Activated T-helper 2 cell treated with anti-CD3 and anti-CD28 coated beads, Interferon-gamma antibody, Interleukin-2, Interleukin-4, amounts not matched to agents 10 μg/mL and 5 μg/mL and 100 μg/mL, durations not matched to agents 14 hours and 24 hours and 36 hours (primary cell): Measurements from ENCODE around the gene MYBBP1A. TPM values are rescaled to one million over a fixed set of nuclear protein-coding genes. Genes with fewer than 3 reads are reported as not detected.
"Not testable (repeated sequence)": the region's sequence is repeated elsewhere in the genome, so short reads cannot be mapped to it uniquely, and the experiment has no call there.

ENCODE experiments used
- DNase-seq: peaks from one replicate; pipeline ENCODE4 v3.0.0; 2021; ENCODE audit warnings: low spot score
- H3K27ac Mint-ChIP-seq: one replicate; pipeline ENCODE4 v1.8.0; 2021; ENCODE audit warnings: mixed read lengths
- H3K27me3 Mint-ChIP-seq: one replicate; pipeline ENCODE4 v1.8.0; 2021; ENCODE audit warnings: low read depth, mixed read lengths
- H3K36me3 Mint-ChIP-seq: one replicate; pipeline ENCODE4 v1.8.0; 2021; ENCODE audit warnings: low read depth, mixed read lengths
- H3K4me1 Mint-ChIP-seq: one replicate; pipeline ENCODE4 v1.8.0; 2021; ENCODE audit warnings: low read depth, mixed read lengths
- H3K4me3 Mint-ChIP-seq: one replicate; pipeline ENCODE4 v1.8.0; 2021; ENCODE audit warnings: low read depth, mild to moderate bottlenecking, moderate library complexity, mixed read lengths
- H3K9me3 Mint-ChIP-seq: one replicate; pipeline ENCODE4 v1.8.0; 2021; ENCODE audit warnings: mixed read lengths
- intact Hi-C: fragments of 100-400 bp; cut with micrococcal nuclease; formaldehyde crosslinking; loops from one replicate; pipeline ENCODE4 v1.15.1; 2023
- total RNA-seq: library from RNA; stranded (reverse); gene quantifications from 2 replicates; pipeline ENCODE4 v1.2.3, GENCODE V29; 2022

Gene MYBBP1A
- total RNA-seq, 1 donor from 2014 or later: 137 TPM

- Mint-ChIP-seq H3K27ac (no peak overlapping the region), H3K4me3 (no peak overlapping the region)
These were observed 39.9 kb upstream of the MYBBP1A start for GRCh38 chr17:4594931-4595684.

GRCh38 chr17:4594406-4594805 lies 39.2 kb upstream of the MYBBP1A start:
- Mint-ChIP-seq H3K36me3 (no peaks in the 10 kb centered on the region), H3K27ac (no peak overlapping the region), H3K4me1 (peaks cover 2% of the 10 kb centered on the region), H3K9me3 (no peaks in the 10 kb centered on the region), H3K27me3 (peaks cover 3% of the 10 kb centered on the region), H3K4me3 (no peak overlapping the region)
- DNase-seq: no peak
- intact Hi-C loops: no loop called here

More at GRCh38 chr17:4594931-4595684, 39.9 kb upstream of the MYBBP1A start:
- Mint-ChIP-seq H3K4me1 (peaks cover 2% of the 10 kb centered on the region), H3K9me3 (no peaks in the 10 kb centered on the region), H3K27me3 (peaks cover 3% of the 10 kb centered on the region), H3K36me3 (no peaks in the 10 kb centered on the region)
- DNase-seq: peak; percentile 33
- intact Hi-C loops: no loop called here

GRCh38 chr17:4593021-4593421 lies 37.8 kb upstream of the MYBBP1A start:
- Mint-ChIP-seq H3K27me3 (peaks cover 3% of the 10 kb centered on the region), H3K36me3 (no peaks in the 10 kb centered on the region), H3K27ac (no peak overlapping the region), H3K4me3 (no peak overlapping the region), H3K4me1 (peaks cover 2% of the 10 kb centered on the region), H3K9me3 (no peaks in the 10 kb centered on the region)
- DNase-seq: no peak
- intact Hi-C loops: no loop called here

DNA sequence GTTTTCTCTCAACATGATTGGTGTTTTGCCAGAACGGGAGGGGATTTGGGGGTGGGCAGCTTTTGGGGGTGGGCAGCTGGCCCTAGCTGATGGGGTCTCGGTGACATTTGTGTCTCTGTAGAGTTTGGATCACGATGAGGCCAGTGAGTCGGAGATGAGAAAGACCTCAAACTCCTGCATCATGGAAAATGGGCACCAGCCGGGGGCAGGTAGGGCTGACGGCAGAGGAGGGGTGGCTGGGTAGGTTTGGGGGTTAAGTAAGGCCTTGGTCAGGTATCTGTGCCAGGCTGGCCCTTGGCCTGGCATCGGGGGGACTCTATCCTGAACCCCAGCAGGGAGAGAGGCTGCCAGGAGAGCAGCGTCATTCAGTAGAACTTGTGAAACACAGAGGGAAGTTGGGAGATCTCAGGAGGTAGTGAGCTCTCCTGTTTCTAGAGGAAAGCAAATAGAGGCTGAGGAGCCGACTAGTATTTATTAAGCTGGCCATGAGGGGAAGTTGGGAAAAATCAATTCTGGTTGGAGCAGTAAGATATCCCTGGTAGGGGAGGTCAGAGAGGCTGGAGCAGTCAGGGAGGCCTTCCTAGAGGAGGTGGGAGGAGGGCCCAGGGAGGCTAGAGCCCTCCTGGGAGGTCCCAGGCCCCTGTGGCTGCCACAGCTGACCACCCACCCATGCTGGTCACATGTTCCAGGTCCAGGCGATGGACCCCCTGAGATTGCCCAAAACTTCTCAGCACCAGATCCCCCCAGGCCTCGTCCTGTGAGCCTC lies 37.2 kb upstream of the MYBBP1A start:
- no peak for DNase-seq
- intact Hi-C loops: no loop called here
- peaks cover 2% of the 10 kb centered on the region for H3K4me1 Mint-ChIP-seq
- no peaks in the 10 kb centered on the region for H3K36me3 Mint-ChIP-seq
- no peak overlapping the region for H3K4me3 Mint-ChIP-seq
- no peaks in the 10 kb centered on the region for H3K9me3 Mint-ChIP-seq
- peaks cover 3% of the 10 kb centered on the region for H3K27me3 Mint-ChIP-seq
- H3K27ac Mint-ChIP-seq: no peak overlapping the region

DNA sequence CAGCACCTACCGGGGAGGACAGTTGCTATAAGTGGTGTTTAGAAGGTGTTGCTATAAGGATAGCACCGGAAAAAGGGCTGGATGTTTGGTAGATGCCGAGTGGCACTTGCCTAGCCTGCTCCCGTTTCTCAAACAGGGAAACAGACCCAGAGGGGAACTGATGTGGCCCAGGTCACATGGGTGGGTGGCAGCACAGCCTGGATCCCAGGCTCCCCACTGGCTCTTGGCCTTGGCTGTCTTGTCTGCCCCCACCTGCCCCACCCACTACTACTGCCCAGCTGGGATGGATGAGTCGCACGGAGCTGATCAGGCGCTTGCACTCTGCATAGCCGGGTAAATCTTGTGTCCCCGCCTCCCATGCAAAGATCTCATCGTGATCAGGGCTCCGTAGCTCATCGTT lies 36.3 kb upstream of the MYBBP1A start:
- no peaks in the 10 kb centered on the region for H3K9me3 Mint-ChIP-seq
- no peak overlapping the region for H3K27ac Mint-ChIP-seq
- H3K4me3 Mint-ChIP-seq: no peak overlapping the region
- H3K36me3 Mint-ChIP-seq: no peaks in the 10 kb centered on the region
- H3K27me3 Mint-ChIP-seq: peaks cover 7% of the 10 kb centered on the region
- intact Hi-C loops: no loop called here
- DNase-seq: no peak
- peaks cover 2% of the 10 kb centered on the region for H3K4me1 Mint-ChIP-seq

GRCh38 chr17:4590981-4591453 lies 35.8 kb upstream of the MYBBP1A start:
- H3K27ac Mint-ChIP-seq: no peak overlapping the region
- intact Hi-C loops: no loop called here
- no peaks in the 10 kb centered on the region for H3K9me3 Mint-ChIP-seq
- H3K36me3 Mint-ChIP-seq: no peaks in the 10 kb centered on the region
- no peak overlapping the region for H3K4me3 Mint-ChIP-seq
- peaks cover 12% of the 10 kb centered on the region for H3K27me3 Mint-ChIP-seq
- peaks cover 2% of the 10 kb centered on the region for H3K4me1 Mint-ChIP-seq
- no peak for DNase-seq

- DNase-seq, H3K4me1 Mint-ChIP-seq, H3K27ac Mint-ChIP-seq, intact Hi-C loops, H3K36me3 Mint-ChIP-seq, H3K4me3 Mint-ChIP-seq, H3K9me3 Mint-ChIP-seq: not testable (repeated sequence)
- H3K27me3 Mint-ChIP-seq: peaks cover 21% of the 10 kb centered on the region
These were observed 34.9 kb upstream of the MYBBP1A start for GRCh38 chr17:4590042-4590441.

- Mint-ChIP-seq H3K36me3 (no peaks in the 10 kb centered on the region), H3K4me1 (no peaks in the 10 kb centered on the region), H3K27me3 (peaks cover 22% of the 10 kb centered on the region), H3K4me3 (no peak overlapping the region), H3K9me3 (no peaks in the 10 kb centered on the region), H3K27ac (no peak overlapping the region)
- no peak for DNase-seq
- intact Hi-C loops: no loop called here
These were observed 33.9 kb upstream of the MYBBP1A start for GRCh38 chr17:4588898-4589625.

GRCh38 chr17:4588391-4588790 lies 33.2 kb upstream of the MYBBP1A start:
- peaks cover 28% of the 10 kb centered on the region for H3K27me3 Mint-ChIP-seq
- H3K9me3 Mint-ChIP-seq: no peaks in the 10 kb centered on the region
- no peak for DNase-seq
- H3K36me3 Mint-ChIP-seq: no peaks in the 10 kb centered on the region
- H3K4me1 Mint-ChIP-seq: peaks cover 2% of the 10 kb centered on the region
- H3K27ac Mint-ChIP-seq: no peak overlapping the region
- intact Hi-C loops: no loop called here
- H3K4me3 Mint-ChIP-seq: no peak overlapping the region

GRCh38 chr17:4587803-4588202 lies 32.6 kb upstream of the MYBBP1A start:
- peaks cover 2% of the 10 kb centered on the region for H3K4me1 Mint-ChIP-seq
- no peak overlapping the region for H3K27ac Mint-ChIP-seq
- no peak overlapping the region for H3K4me3 Mint-ChIP-seq
- H3K36me3 Mint-ChIP-seq: no peaks in the 10 kb centered on the region
- no peaks in the 10 kb centered on the region for H3K9me3 Mint-ChIP-seq
- H3K27me3 Mint-ChIP-seq: peaks cover 34% of the 10 kb centered on the region
- no peak for DNase-seq
- intact Hi-C loops: no loop called here

GRCh38 chr17:4587195-4587594 lies 32.0 kb upstream of the MYBBP1A start:
- Mint-ChIP-seq H3K9me3 (no peaks in the 10 kb centered on the region), H3K27me3 (peaks cover 39% of the 10 kb centered on the region), H3K4me3 (no peak overlapping the region), H3K4me1 (peaks cover 2% of the 10 kb centered on the region), H3K27ac (no peak overlapping the region), H3K36me3 (no peaks in the 10 kb centered on the region)
- intact Hi-C loops: no loop called here
- no peak for DNase-seq

DNA sequence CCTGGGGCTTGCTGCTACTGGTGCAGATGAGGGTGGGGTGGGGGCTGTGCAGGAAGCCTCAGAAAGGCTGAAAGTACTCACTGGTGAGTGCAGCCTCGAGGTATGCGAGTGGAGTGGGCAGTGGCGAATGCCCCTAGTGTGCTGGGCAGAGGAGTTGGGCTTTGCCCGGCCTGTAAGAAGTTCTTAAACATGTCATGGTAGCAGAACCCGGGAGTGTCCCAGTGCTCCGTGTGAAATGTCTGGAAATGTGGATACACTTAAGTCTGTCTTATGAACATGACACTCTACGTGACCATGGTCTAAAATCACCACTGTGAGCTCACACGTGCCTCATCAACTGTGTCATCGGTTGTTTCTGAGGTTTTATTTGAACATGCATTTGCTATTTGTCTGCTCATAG lies 30.9 kb upstream of the MYBBP1A start:
- Mint-ChIP-seq H3K27ac (no peak overlapping the region), H3K4me3 (no peak overlapping the region), H3K36me3 (no peaks in the 10 kb centered on the region), H3K4me1 (peaks cover 2% of the 10 kb centered on the region), H3K9me3 (no peaks in the 10 kb centered on the region), H3K27me3 (peaks cover 41% of the 10 kb centered on the region)
- intact Hi-C loops: no loop called here
- DNase-seq: no peak

DNA sequence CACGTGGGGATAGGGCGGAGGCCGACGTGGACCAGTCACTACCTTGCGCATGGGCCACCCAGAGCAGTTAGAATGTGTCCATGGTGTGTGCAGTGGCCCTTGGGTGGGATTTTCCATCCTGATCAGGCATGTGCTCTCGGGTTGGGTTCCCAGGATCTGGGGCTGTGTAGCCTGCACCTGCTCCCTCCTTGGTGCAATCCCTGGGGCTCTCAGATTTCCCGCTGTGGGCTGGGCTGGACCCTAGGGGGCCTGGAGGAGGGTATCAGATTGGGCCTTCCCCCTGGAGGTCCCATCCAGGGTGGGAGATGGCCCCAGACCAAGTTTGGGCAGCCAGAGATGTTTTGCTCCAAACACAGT lies 30.4 kb upstream of the MYBBP1A start:
- Mint-ChIP-seq H3K4me3 (no peak overlapping the region), H3K27me3 (peaks cover 44% of the 10 kb centered on the region), H3K27ac (no peak overlapping the region), H3K9me3 (no peaks in the 10 kb centered on the region), H3K36me3 (no peaks in the 10 kb centered on the region), H3K4me1 (peaks cover 2% of the 10 kb centered on the region)
- intact Hi-C loops: no loop called here
- no peak for DNase-seq
